ENCODE measurements around the gene PARD6A.
"Not testable (repeated sequence)": the region's sequence is repeated elsewhere in the genome, so short reads cannot be mapped to it uniquely, and the experiment has no call there.

PARD6A gene

DNA sequence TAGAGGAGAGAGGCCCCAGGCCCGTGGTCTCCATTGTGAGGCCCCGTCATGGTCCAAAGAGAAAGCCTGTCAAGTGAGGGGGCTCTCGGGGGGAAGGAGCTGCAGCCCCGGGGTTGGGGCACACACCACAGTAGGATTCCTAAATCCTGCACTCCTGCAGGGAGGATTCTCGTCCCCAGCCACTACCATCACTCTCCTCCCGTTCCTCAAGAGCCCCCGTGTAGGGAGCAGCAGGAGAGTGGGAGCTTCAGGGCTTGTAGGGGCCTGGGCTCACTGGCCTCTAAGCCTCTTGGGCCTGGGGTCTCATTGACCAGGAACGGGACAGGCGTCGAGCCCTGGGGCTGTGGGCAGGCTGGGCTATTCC is 6.7 kb downstream of the PARD6A start:
- no peak for DNase-seq

DNA sequence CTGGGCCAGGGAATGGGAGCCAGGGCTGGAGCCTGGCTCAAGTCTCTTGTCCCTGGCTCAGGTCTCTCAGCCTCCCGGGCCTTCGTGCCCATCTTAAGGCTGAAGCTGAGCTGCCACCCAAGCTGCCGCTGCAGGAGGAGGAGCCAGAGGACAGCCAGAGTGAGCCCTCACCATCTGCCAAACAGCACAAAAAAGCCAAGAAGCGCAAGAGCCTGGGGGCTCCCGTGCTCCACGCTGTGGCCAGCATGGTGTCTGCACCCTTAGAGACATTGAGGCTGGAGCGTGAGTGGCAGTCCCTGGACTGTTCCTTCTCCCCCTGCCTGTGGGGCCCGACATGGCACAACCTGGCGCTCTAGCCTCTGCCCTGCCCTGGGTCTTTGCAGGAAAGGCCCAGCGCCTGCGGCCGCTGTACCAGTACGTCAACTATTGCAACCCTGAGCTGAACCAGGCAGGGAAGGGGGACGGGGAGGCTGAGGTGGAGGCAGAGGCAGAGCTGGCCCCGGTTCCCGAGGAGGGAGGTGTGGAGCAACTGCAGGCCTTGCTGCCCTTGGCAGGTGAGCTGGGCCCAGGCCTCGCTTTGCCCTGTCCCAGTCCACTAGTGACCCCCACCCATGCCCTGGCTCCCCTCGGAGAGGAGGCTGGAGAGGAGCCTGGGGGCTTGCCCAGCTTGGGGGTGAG is 7.2 kb downstream of the PARD6A start:
- DNase-seq = peak; percentile 51 to 93

DNA sequence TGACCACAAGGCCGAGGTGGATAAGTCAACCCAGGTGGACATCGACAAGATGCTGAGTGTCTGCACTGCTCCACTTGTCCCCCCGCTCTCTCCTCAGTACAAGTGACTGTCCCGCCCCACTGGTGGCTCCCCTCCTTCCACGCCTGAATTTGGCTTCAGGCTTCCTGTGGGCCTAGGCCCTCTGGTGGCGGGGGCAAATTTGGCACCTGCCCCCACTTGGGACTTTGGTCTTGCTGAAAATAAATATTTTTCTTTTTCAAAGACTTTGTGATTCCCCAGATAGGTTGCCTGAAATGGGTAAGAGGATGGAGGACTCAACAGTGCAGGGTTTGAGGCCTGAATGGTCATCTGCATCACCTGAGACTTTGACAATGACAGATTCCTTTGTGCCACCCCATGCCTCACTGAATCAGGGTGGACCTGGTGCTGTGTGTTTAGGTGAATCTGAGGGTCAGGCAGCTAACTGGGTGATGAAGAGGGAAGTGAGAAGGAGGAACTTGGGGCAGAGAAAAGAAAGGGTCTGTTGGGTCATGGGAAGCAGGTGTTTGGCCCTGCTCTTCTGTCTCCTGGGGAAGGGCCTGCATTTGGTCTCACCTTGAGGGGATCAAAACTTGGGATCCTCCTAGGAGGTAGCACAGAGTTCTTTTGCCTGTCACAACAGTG is 7.9 kb downstream of the PARD6A start:
- DNase-seq = no peak

DNA sequence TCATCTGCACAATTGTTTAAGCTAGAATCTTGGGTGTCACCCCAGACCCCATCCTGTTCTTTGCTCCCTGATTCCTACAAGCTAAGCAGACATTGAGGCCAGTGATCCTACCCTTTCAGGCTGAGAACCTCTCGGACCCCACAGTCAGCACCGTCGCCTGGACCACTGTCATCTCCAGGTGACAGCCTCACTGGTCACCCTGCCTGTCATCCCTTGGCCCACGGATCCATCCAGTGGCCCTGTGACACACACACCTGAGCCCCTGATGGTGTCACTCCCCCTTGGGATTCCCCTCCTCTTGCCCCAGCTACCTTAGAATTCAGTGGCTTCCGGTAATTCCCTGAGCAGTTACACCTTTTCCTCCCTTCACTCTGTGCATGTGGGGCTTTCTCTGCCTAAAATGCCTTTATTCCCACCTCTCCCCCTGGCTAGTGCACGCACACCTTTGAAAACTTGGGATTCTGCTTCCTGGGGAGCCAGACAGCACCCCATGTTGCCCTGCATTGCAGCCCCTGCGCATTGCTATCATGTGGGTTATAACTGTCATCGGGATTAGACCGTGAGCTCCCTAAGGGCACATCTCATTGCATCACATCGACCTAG is 8.8 kb downstream of the PARD6A start:
- DNase-seq = no peak

DNA sequence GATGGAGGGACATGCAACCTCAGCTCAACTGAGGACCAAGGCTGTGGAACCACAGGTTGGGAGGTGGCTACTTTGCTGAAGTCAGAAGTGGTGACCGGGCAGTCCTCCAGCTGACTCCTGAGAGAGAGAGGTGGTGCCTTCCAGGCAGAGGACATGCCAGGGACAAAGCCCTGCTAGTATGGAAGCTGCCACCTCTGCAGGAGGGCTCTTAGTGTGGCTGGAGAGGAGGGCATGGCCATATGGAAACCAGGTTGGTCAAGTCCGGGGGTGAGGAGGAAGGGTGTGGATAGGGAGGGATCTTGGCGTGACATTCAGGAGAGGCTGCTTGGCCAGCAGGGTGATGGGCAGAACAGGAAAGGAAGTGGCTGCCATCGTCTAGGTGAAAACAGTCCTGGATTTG is 11.5 kb downstream of the PARD6A start:
- no peak for DNase-seq

DNA sequence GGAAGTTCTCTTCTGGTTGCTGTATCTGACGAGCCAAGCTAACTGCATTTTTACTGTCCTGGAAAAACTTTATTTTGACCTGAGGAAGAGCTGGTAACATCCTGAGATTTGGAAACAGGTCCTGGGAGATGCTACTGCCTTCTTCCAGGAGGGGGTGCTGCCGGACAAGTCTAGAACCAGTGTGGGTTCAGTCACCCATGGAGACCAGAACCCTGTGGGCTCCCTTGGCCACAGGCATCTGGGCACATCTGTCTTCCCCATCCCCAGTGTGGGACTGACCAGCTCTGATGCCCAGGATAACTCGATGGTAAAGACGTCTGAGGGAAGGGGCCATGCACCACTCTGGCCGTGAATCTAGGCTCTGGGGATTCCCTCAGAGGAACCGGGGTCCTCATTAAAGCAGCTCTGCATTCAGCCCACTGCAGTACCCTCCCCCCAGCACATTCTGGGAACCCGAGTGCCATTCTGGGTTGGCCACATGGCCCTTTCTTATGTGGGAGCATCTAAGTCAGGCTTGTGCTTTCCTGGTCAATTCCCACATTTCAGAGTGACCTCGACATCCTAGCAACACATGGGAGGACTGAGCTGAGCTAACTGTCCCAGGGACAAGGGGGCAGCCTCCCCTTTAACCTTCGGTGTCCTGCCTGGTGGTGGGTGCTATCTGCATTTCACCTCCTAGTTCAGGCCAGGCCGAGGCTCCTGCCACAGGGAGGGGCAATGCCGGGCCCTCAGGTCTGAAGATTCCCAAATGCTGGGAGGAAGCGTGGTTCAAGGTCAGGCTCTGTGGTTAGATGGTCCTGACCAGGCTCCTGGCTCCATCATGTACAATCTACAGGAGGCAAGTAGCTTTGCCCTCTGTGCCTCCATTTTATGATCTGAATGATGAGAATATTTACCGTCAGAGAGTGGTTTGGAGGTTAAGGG is 12.2 kb downstream of the PARD6A start:
- peak; percentile 10 to 48 for DNase-seq

DNA sequence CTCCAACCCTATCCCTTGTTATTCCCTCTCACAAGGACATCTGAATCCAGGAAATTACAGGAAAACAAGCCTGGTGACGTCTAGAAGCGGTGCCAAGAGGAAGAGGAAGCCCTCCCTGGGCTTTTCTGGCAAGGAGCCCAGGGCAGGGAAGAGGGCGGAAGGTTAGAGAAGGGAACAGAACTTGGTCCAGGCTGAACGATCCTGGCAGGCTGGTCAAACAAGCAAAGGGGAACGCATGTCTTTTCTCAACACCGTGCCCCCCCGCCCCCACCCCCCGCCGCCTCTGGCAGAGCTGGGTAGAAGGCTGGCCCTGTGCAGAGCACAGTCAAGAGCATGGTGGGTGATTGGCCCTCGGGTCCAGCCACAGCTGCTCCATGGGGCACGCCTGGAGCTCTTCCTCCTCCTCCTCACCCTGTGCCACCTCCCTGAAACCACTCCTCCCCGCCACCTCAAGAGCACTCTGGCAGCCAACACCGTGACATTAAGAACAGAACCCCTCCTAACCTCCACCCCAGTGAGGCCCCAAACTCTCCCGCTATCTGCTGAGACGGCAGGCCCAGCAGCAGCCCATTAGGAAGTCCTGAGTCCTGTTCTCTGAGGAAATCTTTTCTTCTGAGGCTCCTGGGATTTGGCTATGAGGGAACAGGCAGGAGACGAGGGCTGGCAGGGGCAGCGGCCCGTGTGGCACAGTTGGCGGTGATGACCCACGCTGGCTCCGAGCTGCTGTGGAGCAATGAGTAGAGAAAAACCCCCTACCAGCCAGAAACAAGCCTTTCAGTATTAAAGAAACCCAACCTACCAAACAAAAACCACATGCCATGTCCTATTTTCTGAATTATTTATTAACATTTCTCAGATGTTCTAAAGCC is 13.2 kb downstream of the PARD6A start:
- DNase-seq = peak in 1 of 2 experiments; percentile 27

DNA sequence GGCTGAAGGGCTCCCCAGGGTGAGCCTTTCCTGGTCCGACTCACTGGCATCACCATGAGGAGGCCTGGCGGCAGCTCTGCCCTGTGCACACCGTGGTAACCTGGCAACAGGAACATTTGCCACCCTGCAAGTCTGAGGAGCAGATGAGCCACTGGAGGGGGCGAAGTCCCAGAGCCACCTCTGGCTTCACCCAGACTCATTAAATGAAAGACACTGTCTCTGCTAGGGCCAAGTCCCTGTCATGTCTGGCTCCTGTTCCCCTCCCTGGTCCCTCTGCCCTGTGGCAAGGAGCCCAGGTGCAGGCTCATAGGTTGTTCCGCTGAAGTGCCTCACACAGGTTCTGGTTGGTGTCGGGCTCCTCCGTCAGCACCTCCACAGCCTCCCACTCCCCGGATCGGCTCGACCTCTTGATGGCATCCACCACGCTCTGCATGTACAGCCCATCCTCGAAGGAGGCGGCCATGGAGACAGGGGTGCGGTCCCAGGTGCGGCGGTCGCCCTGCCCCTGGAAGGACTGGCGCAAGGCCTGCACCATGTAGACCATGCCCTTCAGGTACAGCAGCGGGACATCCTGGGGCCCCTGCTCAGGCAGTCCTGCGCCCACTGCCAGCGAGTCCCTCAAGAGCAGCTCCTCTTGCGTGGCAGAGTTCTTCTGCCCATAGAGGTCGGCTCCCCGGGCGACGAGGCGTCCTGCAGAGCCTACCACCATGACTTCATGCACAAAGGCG is 14.3 kb downstream of the PARD6A start:
- DNase-seq = no peak

DNA sequence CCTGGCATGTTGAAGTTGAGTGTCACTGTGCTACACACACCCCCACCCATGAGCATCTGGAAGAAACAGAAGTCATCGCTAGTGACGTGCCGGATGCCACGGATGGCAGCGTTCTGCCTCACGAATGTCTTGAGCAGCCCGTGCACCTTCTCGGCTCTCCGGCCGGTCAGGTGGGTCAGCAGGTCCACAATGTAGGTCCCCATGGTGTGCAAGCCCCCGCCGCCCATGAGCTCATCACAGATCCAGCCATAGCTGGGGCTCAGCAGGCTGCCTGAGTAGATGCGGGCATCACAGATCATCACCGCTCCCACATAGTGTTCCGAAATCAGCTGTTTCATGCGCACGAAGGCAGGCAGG is 14.8 kb downstream of the PARD6A start:
- no peak for DNase-seq

DNA sequence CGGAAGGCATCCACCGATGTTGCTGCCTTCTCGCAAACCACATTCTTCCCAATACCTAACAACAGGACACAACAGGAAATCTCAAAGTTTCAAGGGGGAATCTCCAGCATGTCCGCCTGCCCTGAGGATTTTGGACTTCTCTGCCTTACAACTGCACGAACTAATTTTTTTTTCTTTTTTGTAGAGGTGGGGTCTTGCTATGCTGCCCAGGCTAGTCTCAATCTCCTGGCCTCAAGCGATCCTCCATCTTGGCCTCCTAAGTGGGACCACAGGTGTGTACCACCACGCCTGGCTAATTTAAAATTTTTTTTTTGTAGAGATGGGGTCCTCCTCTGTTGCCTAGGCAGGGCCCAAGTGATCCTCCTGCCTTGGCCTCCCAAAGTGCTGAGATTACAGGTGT is 15.2 kb downstream of the PARD6A start:
- DNase-seq = no peak

DNA sequence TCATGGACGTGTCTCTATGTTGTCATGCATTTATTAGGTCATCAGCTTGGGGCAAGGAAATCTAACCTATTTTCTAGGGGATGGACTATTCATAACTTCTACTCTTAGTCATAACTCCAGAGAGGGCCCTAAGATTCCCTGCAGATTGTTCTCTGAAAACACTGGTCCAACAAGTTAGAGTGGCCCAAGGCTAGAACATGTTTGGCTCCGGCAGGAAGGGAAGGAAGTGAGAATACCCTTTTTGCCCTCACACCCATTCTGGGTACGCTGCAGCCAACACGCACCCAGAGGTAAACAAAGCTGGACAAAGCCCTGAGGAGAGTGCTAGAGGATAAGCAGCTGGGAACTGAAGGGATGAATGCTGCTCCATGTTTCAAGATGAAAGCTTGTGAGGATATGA is 15.8 kb downstream of the PARD6A start:
- DNase-seq = no peak

DNA sequence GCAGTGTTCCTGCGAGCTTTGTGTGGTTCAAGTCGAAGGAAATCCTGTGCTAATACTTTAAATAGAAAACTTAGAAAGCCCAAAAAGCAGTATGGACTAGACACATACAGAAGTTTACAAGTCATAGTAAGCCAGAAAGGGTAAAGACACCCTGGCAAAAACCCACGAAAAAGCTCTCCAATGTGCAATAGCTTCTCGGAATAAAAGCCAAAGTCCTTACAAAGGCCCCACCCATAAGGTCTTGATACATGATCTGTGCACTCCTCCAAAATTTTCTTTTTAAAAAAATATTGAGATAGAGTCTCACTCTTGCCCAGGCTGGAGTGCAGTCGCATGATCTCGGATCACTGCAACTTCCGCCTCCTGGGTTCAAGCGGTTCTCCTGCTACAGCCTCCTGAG is 16.2 kb downstream of the PARD6A start:
- no peak for DNase-seq

DNA sequence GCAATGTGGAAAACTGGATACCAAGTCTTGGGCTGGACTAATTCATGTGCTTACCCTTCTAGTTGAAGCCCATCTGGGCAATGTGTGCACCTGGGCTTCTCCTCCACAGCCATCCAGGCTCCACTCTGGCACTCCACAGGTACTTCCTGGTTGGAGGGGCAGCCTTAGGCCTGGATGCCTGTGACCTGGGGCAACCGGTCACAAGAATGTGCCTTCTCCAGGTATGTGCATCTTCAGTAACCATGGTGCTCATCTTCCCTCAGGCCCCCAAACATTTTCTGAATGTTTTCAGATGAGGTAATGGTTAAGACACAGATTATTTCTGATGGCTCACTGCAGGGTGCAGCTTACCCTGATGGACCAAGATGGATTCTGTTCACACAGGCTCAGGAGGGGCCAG is 17.0 kb downstream of the PARD6A start:
- DNase-seq = no peak

DNA sequence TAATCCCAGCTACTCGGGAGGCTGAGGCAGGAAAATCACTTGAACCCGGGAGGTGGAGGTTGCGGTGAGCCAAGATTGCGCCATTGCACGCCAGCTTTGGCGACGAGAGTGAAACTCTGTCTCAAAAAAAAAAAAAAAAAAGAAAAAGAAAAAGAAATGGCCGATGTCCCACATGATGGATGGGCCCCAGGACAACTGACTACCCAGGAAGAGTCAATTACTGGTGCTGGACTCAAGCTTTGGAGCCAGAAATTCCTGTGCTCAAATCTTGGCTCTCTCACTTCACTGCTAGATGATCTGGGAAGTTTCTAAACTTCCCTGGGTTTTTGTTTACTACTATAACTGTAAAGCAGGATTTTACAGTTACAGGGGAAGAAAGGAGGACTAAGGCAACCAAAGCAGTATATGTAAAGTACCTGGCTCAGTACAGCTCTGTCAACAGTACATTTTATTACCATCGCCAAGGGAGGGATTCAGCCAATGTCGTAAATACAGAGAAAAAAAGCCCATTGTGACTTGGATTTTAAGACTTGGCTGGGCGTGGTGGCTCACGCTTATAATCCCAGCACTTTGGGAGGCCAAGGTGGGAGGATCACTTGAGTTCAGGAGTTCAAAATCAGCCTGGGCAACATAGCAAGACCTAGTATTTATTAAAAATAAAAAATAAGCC is 17.7 kb downstream of the PARD6A start:
- no peak for DNase-seq

DNA sequence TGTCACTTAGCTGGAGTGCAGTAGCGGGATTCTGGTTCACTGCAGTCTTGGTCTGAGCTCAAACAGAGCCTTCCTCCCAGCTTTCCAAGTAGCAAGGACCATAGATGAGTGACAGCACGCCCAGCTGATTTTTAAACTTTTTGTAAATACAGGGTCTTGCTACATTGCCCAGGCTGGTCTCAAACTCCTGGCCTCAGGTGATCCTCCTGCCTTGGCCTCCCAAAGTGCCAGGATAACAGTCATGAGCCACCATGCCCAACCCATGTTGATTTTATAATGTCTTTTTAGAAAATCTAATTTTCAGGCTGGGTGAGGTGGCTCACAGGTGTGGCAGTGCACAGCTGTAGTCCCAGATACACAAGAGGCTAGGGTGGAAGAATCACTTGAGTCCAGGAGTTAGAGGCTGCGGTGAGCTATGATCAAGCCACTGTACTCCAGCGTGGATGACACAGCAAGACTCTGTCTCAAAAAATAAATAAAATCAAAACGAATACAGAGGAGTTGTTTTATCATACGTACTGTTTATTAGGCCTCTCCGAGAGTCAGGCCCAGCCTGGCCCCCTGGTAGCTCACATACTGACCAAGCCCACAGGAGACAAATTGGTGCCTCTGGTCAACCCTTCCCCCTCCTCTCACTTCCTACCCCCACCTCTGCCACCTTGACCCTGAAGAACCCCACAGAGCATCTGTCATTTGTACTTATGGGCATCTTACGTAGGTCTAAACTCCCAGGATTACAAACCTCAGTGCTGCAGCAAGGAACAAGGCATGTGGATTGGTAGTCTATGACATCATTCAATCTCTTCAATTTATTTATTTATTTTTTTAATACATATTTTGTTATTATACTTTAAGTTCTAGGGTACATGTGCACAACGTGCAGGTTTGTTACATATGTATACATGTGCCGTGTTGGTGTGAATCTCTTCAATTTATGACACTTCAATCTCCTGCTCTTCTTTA is 19.5 kb downstream of the PARD6A start:
- DNase-seq = no peak

DNA sequence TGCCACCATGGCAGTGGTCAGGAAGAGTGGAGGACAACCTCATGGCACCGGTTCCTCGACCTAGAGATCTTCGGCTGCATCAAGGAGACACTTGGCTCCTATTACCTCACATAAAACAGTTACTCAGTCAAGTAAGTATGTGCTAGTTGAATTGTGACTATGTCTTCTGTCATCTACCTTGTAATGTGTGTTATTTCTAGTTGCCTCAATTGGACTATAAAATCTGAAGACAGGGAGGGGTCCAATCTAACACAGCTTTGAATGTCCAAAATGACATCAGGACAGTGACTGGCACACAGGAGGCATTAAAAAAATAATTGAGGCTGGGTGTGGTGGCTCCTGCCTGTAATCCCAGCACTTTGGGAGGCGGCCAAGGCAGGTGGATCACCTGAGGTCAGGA is 23.0 kb downstream of the PARD6A start:
- DNase-seq = no peak

DNA sequence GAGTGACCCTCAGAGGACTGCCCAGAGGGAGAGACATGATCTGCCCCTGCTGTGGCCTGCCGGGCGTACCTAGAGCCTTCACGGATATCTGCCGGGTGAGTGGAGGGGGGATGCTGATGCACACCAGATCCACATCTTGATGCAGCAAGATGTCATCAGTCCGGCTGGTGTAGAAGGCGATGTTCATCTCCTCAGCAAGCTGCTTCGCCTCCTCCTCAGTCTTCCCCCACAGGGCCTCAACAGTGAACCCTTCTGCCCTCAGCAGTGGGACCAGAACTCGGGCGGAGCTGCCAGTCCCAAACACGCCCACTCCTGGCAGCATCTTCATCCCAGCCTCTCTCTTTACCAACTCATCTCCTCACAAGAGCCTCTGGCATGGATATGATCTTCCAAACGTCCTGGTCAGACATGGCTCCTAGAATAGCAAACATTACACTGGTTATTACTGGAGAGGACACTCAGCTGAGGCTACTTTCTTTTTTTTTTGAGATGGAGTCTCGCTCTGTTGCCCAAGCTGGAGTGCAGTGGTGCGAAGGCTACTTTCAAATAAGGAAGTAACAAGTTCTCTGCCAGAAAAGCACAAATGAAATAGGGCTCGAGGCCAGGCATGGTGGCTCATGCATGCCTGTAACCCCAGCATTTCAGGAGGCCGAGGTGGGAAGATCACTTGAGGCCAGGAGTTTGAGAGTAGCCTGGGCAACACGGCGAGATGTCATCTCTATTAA is 24.8 kb downstream of the PARD6A start:
- no peak for DNase-seq

DNA sequence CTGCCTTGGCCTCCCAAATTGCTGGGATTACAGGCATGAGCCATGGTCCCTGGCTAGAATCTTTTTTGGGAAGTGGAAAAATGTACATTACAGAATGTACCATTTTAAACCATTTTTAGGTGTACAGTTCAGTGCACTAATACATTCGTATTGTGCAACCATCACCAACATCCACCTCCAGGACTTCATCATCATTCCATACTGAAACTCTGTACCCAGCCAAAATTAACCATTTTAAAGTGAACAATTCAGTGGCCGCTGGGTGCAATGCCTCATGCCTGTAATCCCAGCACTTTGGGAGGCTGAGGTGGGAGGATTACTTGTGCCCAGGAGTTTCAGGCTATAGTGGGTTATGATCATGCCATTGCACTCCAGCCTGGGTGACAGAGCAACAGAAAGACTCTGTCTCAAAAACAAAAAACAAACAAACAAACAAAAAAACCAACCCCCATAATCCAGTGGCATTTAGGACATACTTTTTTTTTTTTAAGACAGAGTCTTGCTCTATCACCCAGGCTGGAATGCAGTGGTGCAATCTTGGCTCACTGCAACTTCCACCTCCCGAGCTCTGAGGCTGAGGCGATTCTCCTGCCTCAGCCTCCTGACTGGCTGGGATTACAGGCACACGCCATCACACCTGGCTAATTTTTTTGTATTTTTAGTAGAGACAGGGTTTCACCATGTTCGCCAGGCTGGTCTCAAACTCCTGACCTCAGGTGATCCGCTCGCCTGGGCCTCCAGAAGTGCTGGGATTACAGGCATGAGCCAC is 32.9 kb downstream of the PARD6A start:
- not testable (repeated sequence) for DNase-seq

DNA sequence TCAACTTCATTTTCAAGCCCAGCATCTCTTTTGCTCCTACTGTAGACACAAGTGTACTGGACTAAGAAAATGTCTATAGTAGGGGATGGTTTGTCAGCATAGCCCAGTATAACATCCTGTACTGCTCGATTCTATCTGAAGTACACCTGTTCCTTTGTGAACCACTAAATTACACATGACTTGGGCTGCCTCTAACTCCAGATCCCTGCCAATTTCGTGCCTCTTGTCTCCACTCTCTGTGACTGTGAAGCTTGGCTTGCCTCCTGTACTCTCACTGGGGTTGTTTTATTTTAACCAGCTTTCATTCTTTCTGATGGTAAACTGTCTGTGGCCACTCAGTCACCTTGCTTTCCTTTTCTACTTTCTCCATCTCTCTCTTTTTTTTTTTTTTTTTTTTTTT is 33.9 kb downstream of the PARD6A start:
- DNase-seq = no peak

All from NCI-H446 (cell line).